H1 (cell line): ENCODE data around the gene ZSCAN18. TPM values are rescaled to one million over a fixed set of nuclear protein-coding genes. Genes with fewer than 3 reads are reported as not detected.

Experiments
- CTCF ChIA-PET: fragments of 300-600 bp; sonication (Branson Sonifier 250); formaldehyde crosslinking; loops from one replicate; lab custom pipeline; 2021; ENCODE audit not compliant: partially characterized antibody; lab: Charles Lee
- POLR2A ChIA-PET: fragments of 300-600 bp; sonication (Branson Sonifier 250); formaldehyde crosslinking; loops from one replicate; lab custom pipeline; 2021; ENCODE audit warnings: inconsistent platforms; ENCODE audit not compliant: partially characterized antibody; lab: Charles Lee
- DNase-seq, 2 experiments: peaks; one replicate each; pipeline versions ENCODE4 v3.0.0 to v3.0.0-alpha.2; 2010 to 2022; ENCODE audit warnings: low spot score in 2 of 2, low read depth in 1 of 2, mixed read lengths in 1 of 2
- FAIRE-seq: peaks from 2 replicates; lab custom pipeline; 2011; peaks lifted over from hg19 to GRCh38; lab: Jason Lieb, UNC
- H2AFZ ChIP-seq: 2 replicates; pipeline ENCODE4 v1.8.1; 2012; ENCODE audit warnings: low read length, inconsistent platforms
- H2AK5ac ChIP-seq: 2 replicates; pipeline ENCODE4 v1.6.1; 2013; ENCODE audit warnings: low read depth, low read length
- H2BK120ac ChIP-seq: replicated peaks from 2 replicates; pipeline ENCODE3; 2013; ENCODE audit warnings: low read depth, low read length, inconsistent platforms
- H2BK12ac ChIP-seq: 2 replicates; pipeline ENCODE4 v1.6.1; 2013; ENCODE audit warnings: low read depth, low read length
- H2BK15ac ChIP-seq: 2 replicates; pipeline ENCODE4 v1.6.1; 2013; ENCODE audit warnings: low read length
- H2BK20ac ChIP-seq: 2 replicates; pipeline ENCODE4 v1.6.1; 2013; ENCODE audit warnings: low read length
- H2BK5ac ChIP-seq: 2 replicates; pipeline ENCODE4 v1.6.1; 2013; ENCODE audit warnings: low read depth, low read length
- H3K14ac ChIP-seq: 2 replicates; pipeline ENCODE4 v1.6.1; 2013; ENCODE audit warnings: inconsistent platforms; ENCODE audit not compliant: insufficient read length
- H3K18ac ChIP-seq: 2 replicates; pipeline ENCODE4 v1.6.1; 2013; ENCODE audit warnings: low read length; ENCODE audit errors: extremely low read depth
- H3K23ac ChIP-seq: 2 replicates; pipeline ENCODE4 v1.6.1; 2013; ENCODE audit warnings: inconsistent platforms; ENCODE audit not compliant: insufficient read length
- H3K23me2 ChIP-seq: 2 replicates; pipeline ENCODE4 v1.6.1; 2013; ENCODE audit warnings: low read depth, low read length
- H3K27ac ChIP-seq: 2 replicates; pipeline ENCODE4 v1.6.1; 2011; ENCODE audit warnings: low read depth, low read length, inconsistent platforms
- H3K27me3 ChIP-seq, 4 experiments: replicated peaks in 1 of 4; 1 replicate in 1 of 4; 2 replicates in 3 of 4; pipeline versions ENCODE4 v1.6.1 to v1.8.1; 2011 to 2013; ENCODE audit warnings: low read length in 3 of 4, mild to moderate bottlenecking in 3 of 4, inconsistent platforms in 2 of 4, mixed read lengths in 2 of 4, moderate library complexity in 1 of 4; ENCODE audit not compliant: control insufficient read depth in 3 of 4, insufficient read depth in 3 of 4; ENCODE audit errors: extremely low read depth in 1 of 4
- H3K36me3 ChIP-seq, 4 experiments: 2 replicates each; pipeline versions ENCODE4 v1.6.1 to v1.8.1; 2011 to 2013; ENCODE audit warnings: mild to moderate bottlenecking in 4 of 4, low read length in 3 of 4, moderate library complexity in 2 of 4, control low read depth in 1 of 4, inconsistent platforms in 1 of 4; ENCODE audit not compliant: insufficient read depth in 4 of 4, control insufficient read depth in 2 of 4
- H3K4ac ChIP-seq: replicated peaks from 2 replicates; pipeline ENCODE3; 2013; ENCODE audit warnings: low read length, low read depth, mixed read lengths, inconsistent platforms; ENCODE audit not compliant: insufficient read length
- H3K4me1 ChIP-seq, 4 experiments: replicated peaks in 1 of 4; 1 replicate in 1 of 4; 2 replicates in 3 of 4; pipeline versions ENCODE4 v1.6.1 to v1.8.1; 2011 to 2013; ENCODE audit warnings: low read length in 3 of 4, inconsistent platforms in 2 of 4, mixed read lengths in 1 of 4; ENCODE audit not compliant: insufficient read depth in 4 of 4, control insufficient read depth in 3 of 4
- H3K4me2 ChIP-seq, 2 experiments: 2 replicates each; pipeline versions ENCODE4 v1.6.1 to v1.8.1; 2011 to 2013; ENCODE audit warnings: low read depth in 2 of 2, low read length in 2 of 2, control low read depth in 1 of 2, inconsistent platforms in 1 of 2, mild to moderate bottlenecking in 1 of 2; ENCODE audit not compliant: insufficient read depth in 1 of 2
- H3K4me3 ChIP-seq, 4 experiments: fragments of 200-600, 300-600 bp in 1 of 4; sonication (generic), shearing (Covaris generic), sonication (Bioruptor Twin) in 1 of 4; 2 replicates each; pipeline versions ENCODE4 v1.5.1 to v1.8.1; 2011 to 2016; ENCODE audit warnings: low read length in 4 of 4, low read depth in 3 of 4, control low read depth in 2 of 4, inconsistent platforms in 2 of 4, mild to moderate bottlenecking in 2 of 4, mixed read lengths in 1 of 4, moderate library complexity in 1 of 4; ENCODE audit not compliant: insufficient read depth in 2 of 4; ENCODE audit errors: extremely low read depth in 1 of 4
- H3K56ac ChIP-seq: replicated peaks from 2 replicates; pipeline ENCODE3; 2013; ENCODE audit warnings: low read depth, mild to moderate bottlenecking, mixed read lengths, low read length, inconsistent platforms; ENCODE audit not compliant: insufficient read length
- H3K79me1 ChIP-seq: 2 replicates; pipeline ENCODE4 v1.6.1; 2013; ENCODE audit warnings: low read depth, low read length, control low read depth
- H3K79me2 ChIP-seq, 2 experiments: 2 replicates each; pipeline versions ENCODE4 v1.6.1 to v1.8.1; 2012 to 2013; ENCODE audit warnings: low read length in 2 of 2, mild to moderate bottlenecking in 2 of 2, inconsistent platforms in 1 of 2; ENCODE audit not compliant: insufficient read depth in 2 of 2, control insufficient read depth in 1 of 2
- H3K9ac ChIP-seq, 4 experiments: replicated peaks in 1 of 4; 1 replicate in 1 of 4; 2 replicates in 3 of 4; pipeline versions ENCODE4 v1.6.1 to v1.8.1; 2011 to 2013; ENCODE audit warnings: low read depth in 3 of 4, low read length in 3 of 4, control low read depth in 2 of 4, mild to moderate bottlenecking in 2 of 4, moderate library complexity in 2 of 4, inconsistent platforms in 1 of 4; ENCODE audit errors: extremely low read depth in 1 of 4
- H3K9me3 ChIP-seq, 2 experiments: 2 replicates each; pipeline versions ENCODE4 v1.6.1 to v1.8.1; 2012 to 2013; ENCODE audit warnings: mild to moderate bottlenecking in 2 of 2, moderate library complexity in 2 of 2, control low read depth in 1 of 2, inconsistent platforms in 1 of 2, low read depth in 1 of 2, low read length in 1 of 2, mixed read lengths in 1 of 2; ENCODE audit not compliant: insufficient read depth in 2 of 2
- H4K20me1 ChIP-seq, 2 experiments: replicated peaks in 1 of 2; 2 replicates each; pipeline versions ENCODE3 to v1.8.1; 2011 to 2013; ENCODE audit warnings: inconsistent platforms in 2 of 2, low read length in 2 of 2, mild to moderate bottlenecking in 1 of 2; ENCODE audit not compliant: insufficient read depth in 2 of 2, control insufficient read depth in 1 of 2
- H4K5ac ChIP-seq: 2 replicates; pipeline ENCODE4 v1.6.1; 2013; ENCODE audit warnings: low read length, low read depth, mixed read lengths, inconsistent platforms; ENCODE audit not compliant: insufficient read length
- H4K8ac ChIP-seq: 2 replicates; pipeline ENCODE4 v1.8.0; 2013; ENCODE audit warnings: mild to moderate bottlenecking, moderate library complexity, low read length, inconsistent platforms; ENCODE audit not compliant: insufficient read depth; ENCODE audit errors: extremely low read depth
- H4K91ac ChIP-seq: replicated peaks from 2 replicates; pipeline ENCODE3; 2013; ENCODE audit warnings: low read length, mixed read lengths, inconsistent platforms; ENCODE audit not compliant: insufficient read length
- ATF3 ChIP-seq: IDR thresholded peaks from 2 replicates; pipeline ENCODE4 v1.6.1; 2011; ENCODE audit warnings: low read depth, mild to moderate bottlenecking, low read length; ENCODE audit not compliant: insufficient read depth
- CBX5 ChIP-seq: fragments of 300-800, 300-1000 bp; sonication (generic); IDR thresholded peaks from 2 replicates; pipeline ENCODE4 v1.7.1; 2016; ENCODE audit warnings: antibody characterized with exemption, low read length, low read depth
- EP300 ChIP-seq, 2 experiments: IDR thresholded peaks; 1 replicate in 1 of 2; 2 replicates in 1 of 2; pipeline ENCODE4 v1.6.1; 2011 to 2012; ENCODE audit warnings: low read depth in 2 of 2, low read length in 2 of 2, mild to moderate bottlenecking in 2 of 2, borderline replicate concordance in 1 of 2, inconsistent platforms in 1 of 2, moderate library complexity in 1 of 2
- MAFK ChIP-seq: IDR thresholded peaks from 2 replicates; pipeline ENCODE4 v1.6.1; 2012; ENCODE audit warnings: low read depth, mild to moderate bottlenecking, improper control_type of control experiment, low read length
- RFX5 ChIP-seq: IDR thresholded peaks from 2 replicates; pipeline ENCODE4 v1.6.1; 2011; ENCODE audit warnings: low read depth, low read length, improper control_type of control experiment, borderline replicate concordance
- TCF12 ChIP-seq: IDR thresholded peaks from 2 replicates; pipeline ENCODE4 v1.6.1; 2011; ENCODE audit warnings: low read depth, mild to moderate bottlenecking, low read length
- WGBS, 2 experiments: shearing (Covaris generic) in 1 of 2; methylation state at CpG; one replicate each; pipeline versions ENCODE4 v1.1.6 to v1.1.7; 2013 to 2015; ENCODE audit warnings: low lambda C conversion rate in 2 of 2, mixed read lengths in 2 of 2, inconsistent platforms in 1 of 2, low coverage in 1 of 2, missing lambda C conversion rate in 1 of 2; ENCODE audit not compliant: insufficient replicate concordance in 2 of 2, insufficient coverage in 1 of 2, insufficient read length in 1 of 2; ENCODE audit errors: extremely low coverage in 1 of 2, missing lambda C conversion rate in 1 of 2; 5-methylcytosine and 5-hydroxymethylcytosine counted together
- long read RNA-seq, 2 experiments: library from RNA in 1 of 2; library from capped mRNA in 1 of 2; stranded (forward); transcript quantifications; one replicate each; pipeline ENCODE4 v2.0.0, GENCODE V29; 2021; ENCODE audit warnings: inconsistent platforms in 1 of 2
- polyA minus RNA-seq, 3 experiments: library from RNA; depleted of rRNA, polyadenylated mRNA; stranded (reverse); fragments of >200 nt; gene quantifications; 1 replicate in 2 of 3; 2 replicates in 1 of 3; pipeline ENCODE4 v1.2.3, GENCODE V29; 2011
- polyA plus RNA-seq, 7 experiments: library from polyadenylated mRNA; depleted of rRNA in 3 of 7; stranded (reverse) in 5 of 7; unstranded in 2 of 7; fragments of >200 nt in 5 of 7; fragments of 200-250 nt in 2 of 7; gene quantifications; 1 replicate in 5 of 7; 2 replicates in 1 of 7; 4 replicates in 1 of 7; pipeline versions ENCODE4 v1.2.1 to v1.2.3, GENCODE V29; 2011 to 2013; ENCODE audit warnings: missing spikeins in 2 of 7, mixed read lengths in 2 of 7
- total RNA-seq: library from RNA; stranded (reverse); fragmentation: NEBNext Ultra II Directional; extraction: Animal tissue kit (Norgen Biotek cat#: 25700); gene quantifications from 2 replicates; pipeline ENCODE4 v1.2.1, GENCODE V29; 2021

Gene ZSCAN18
- total RNA-seq (37.0 and 37.6 TPM in 2 replicates), polyA plus RNA-seq (2011; rRNA removed) (41.4 and 64.7 TPM in 2 replicates), polyA minus RNA-seq (2011; rRNA and poly(A)+ RNA removed) (18.1 and 18.4 TPM in 2 replicates)
- 58.3 TPM for polyA plus RNA-seq (2011; cell fraction: cytosol; rRNA removed)
- 111 TPM for polyA plus RNA-seq (2011; cell fraction: nucleus; rRNA removed)
- 41.5 to 51.6 TPM (median 46.0 TPM) in 4 replicates for polyA plus RNA-seq (2012, experiment 1 of 2)
- 31.0 TPM for polyA plus RNA-seq (2012, experiment 2 of 2)
- polyA plus RNA-seq (2013, experiment 1 of 2): 29.8 TPM
- polyA plus RNA-seq (2013, experiment 2 of 2): 27.0 TPM
- polyA minus RNA-seq (2011; cell fraction: cytosol; rRNA and poly(A)+ RNA removed): 29.7 TPM
- polyA minus RNA-seq (2011; cell fraction: nucleus; rRNA and poly(A)+ RNA removed): 44.2 TPM
- long read RNA-seq, experiment 1, partial matches to known transcripts: 1 of 25 reads
- long read RNA-seq, experiment 1, other reads (novel, unspliced or antisense): 22 of 25 reads
- long read RNA-seq, experiment 2, partial matches to known transcripts: 1 of 1 reads
- long read RNA-seq, experiment 2, other reads (novel, unspliced or antisense): 0 of 1 reads

DNA sequence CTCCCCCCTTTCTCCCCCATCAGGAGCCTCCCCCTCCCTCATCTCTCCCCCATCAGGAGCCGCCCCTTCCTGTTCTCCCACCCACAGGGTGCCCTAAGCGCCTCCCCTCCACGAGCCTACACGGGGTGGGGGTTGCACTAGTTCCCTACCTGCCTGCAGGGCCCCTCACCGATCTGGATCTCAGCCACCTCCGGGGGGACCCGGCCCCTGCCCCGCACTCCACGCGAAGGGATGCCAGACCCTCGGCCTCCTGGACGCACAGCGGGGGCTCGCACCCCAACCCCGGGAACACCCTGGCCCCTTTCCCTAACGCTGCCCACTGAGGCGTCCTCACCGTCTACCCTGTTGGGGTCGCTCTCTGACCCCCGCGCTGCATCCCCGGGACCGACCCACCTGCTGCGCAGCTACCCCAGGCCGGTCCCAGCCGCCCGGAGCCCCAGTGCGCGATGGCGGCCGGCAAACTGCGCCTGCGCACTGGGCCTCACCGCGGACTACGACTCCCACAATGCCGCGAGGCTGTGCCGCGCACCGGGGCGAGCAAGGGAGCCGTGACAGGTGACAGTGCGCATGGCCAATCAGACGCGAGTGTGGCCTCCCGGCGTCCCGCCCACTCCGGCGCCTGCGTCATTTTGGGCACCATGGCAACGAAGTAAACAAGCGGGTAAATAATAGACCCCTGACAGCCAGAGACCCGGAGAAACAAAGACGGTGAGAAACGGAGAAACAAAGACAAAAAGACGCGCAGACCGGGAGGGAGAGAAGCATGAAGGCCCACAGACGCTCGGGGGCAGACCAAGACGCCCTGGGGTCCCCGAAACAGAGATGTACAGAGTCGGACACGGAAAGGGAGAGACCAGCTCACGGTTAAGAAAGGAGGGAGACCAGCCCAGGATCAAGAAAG is at the start of gene ZSCAN18:
Gene ZSCAN18, minus strand, starts transcription at position 451 of the 901 bp plus-strand sequence. CDS start 7,964 bp downstream, outside the sequence.
- H3K23ac ChIP-seq: no peak within 1 kb of the TSS
- peaks cover 9 to 10% of the 10 kb centered on the region in 2 experiments; a peak in 3 of 4 replicates for H3K9me3 ChIP-seq
- H3K27ac ChIP-seq: peak within 1 kb of the TSS; percentile 100
- H3K4me2 ChIP-seq: peak within 1 kb of the TSS; percentile 69 to 76
- H4K5ac ChIP-seq: peak within 1 kb of the TSS; percentile 93
- peak within 1 kb of the TSS; percentile 81 for H3K56ac ChIP-seq
- peaks cover 0 to 5% (median 4%) of the 10 kb centered on the region in 4 experiments; a peak in 5 of 7 replicates for H3K4me1 ChIP-seq
- peak within 1 kb of the TSS; percentile 83 for H3K4ac ChIP-seq
- peak within 1 kb of the TSS; percentile 80 for H4K91ac ChIP-seq
- peak within 1 kb of the TSS; percentile 82 to 99 (median 97) for H3K4me3 ChIP-seq
- ChIA-PET CTCF (interaction anchor here (0.8 to 2.1 kb wide), 5 partner anchors 22 to 75 kb away, joined by 3 to 7 read pairs (median 4); partner anchors contain the start of gene ZNF329), POLR2A (interaction anchor here (0.8 to 3.1 kb wide), 17 partner anchors 10 to 95 kb away, joined by 3 to 23 read pairs (median 5); partner anchors contain the start of genes ZNF135, ZNF329, ZNF606 and ZSCAN1)
- no peak within 1 kb of the TSS for H3K14ac ChIP-seq
- H2AFZ ChIP-seq: peak within 1 kb of the TSS; percentile 81; the same call in 1 of the 2 replicates
- peak within 1 kb of the TSS; percentile 90 for H3K18ac ChIP-seq
- peak; percentile 81 for FAIRE-seq
- peak; percentile 94 to 100 for DNase-seq
- peak within 1 kb of the TSS; percentile 95; the same call in 1 of the 2 replicates for H2AK5ac ChIP-seq
- WGBS, 2 experiments: 2% methylated on average over 54 of the region's 67 CpGs; no CpG with 5 or more reads in 1 of the 2 experiments
- H4K20me1 ChIP-seq: no peaks in the 10 kb centered on the region
- no peak within 1 kb of the TSS for H2BK120ac ChIP-seq
- H2BK12ac ChIP-seq: peak within 1 kb of the TSS; percentile 99; the same call in 1 of the 2 replicates
- H3K9ac ChIP-seq: peak within 1 kb of the TSS; percentile 95 to 100 (median 98)
- H3K79me2 ChIP-seq: peaks cover 0 to 16% of the 10 kb centered on the region in 2 experiments; a peak in 1 of 4 replicates
- H2BK15ac ChIP-seq: no peak within 1 kb of the TSS
- H2BK20ac ChIP-seq: 0 out of 2 replicates have a peak within 1 kb of the TSS, but pooled peaks have one; percentile 32
- H3K27me3 ChIP-seq: no peaks in the 10 kb centered on the region
- H4K8ac ChIP-seq: peak within 1 kb of the TSS; percentile 100
- peaks cover 2% of the 10 kb centered on the region; the same call in 1 of the 2 replicates for H3K23me2 ChIP-seq
- H3K79me1 ChIP-seq: peaks cover 4% of the 10 kb centered on the region; the same call in 1 of the 2 replicates
- H2BK5ac ChIP-seq: peak within 1 kb of the TSS; percentile 98
- no peaks in the 10 kb centered on the region for H3K36me3 ChIP-seq
- TF ChIP-seq MAFK (no peak), TCF12 (peak; percentile 34; the same call in 1 of the 2 replicates), RFX5 (no peak), CBX5 (no peak), ATF3 (no peak), EP300 (IDR thresholded peaks at IDR 0.05; ENCODE audit: borderline replicate concordance in 1 of 2, low read depth in 2 of 2, low read length in 2 of 2) (peak in 1 of 2 experiments; percentile 96; a peak in 1 of 3 replicates)
